DMS79 treated with DMSO at 0.1 percent for 48 hours (cell line): ENCODE measurements around the gene TMCO4.
"Not testable (repeated sequence)": the region's sequence is repeated elsewhere in the genome, so short reads cannot be mapped to it uniquely, and the experiment has no call there.

Experiments
- DNase-seq: peaks from one replicate; lab custom pipeline; 2025; lab: John Stamatoyannopoulos, UW

The TMCO4 gene

GRCh38 chr1:19637606-19638005, 162.1 kb downstream of the TMCO4 start:
- no peak for DNase-seq

GRCh38 chr1:19636749-19637148, 163.0 kb downstream of the TMCO4 start:
- not testable (repeated sequence) for DNase-seq

- no peak for DNase-seq
Measured at GRCh38 chr1:19636065-19636464, 163.7 kb downstream of the TMCO4 start.

- DNase-seq, result no peak
Measured at GRCh38 chr1:19635646-19636045, 164.1 kb downstream of the TMCO4 start.

GRCh38 chr1:19635064-19635463, 164.7 kb downstream of the TMCO4 start:
- DNase-seq, result not testable (repeated sequence)

- no peak for DNase-seq
Measured at GRCh38 chr1:19633106-19633505, 166.6 kb downstream of the TMCO4 start.
